Germinal center (tissue), 1 donor: ENCODE results near the gene NDUFV3.
"Not testable (repeated sequence)": the region's sequence is repeated elsewhere in the genome, so short reads cannot be mapped to it uniquely, and the experiment has no call there.

ENCODE experiments used
- DNase-seq: peaks from one replicate; pipeline ENCODE4 v3.0.0; 2012; ENCODE audit warnings: mixed read lengths, low spot score

The NDUFV3 gene

GRCh38 chr21:42892582-42892930 is 553 bp upstream of the NDUFV3 start:
- no peak for DNase-seq

GRCh38 chr21:42900446-42900845 is 7.3 kb downstream of the NDUFV3 start:
- no peak for DNase-seq

GRCh38 chr21:42903817-42904216 is 10.7 kb downstream of the NDUFV3 start:
- no peak for DNase-seq

GRCh38 chr21:42905195-42905594 is 12.1 kb downstream of the NDUFV3 start:
- DNase-seq = no peak

GRCh38 chr21:42906233-42906632 is 13.1 kb downstream of the NDUFV3 start:
- DNase-seq = no peak

GRCh38 chr21:42908484-42908883 is 15.4 kb downstream of the NDUFV3 start:
- DNase-seq = not testable (repeated sequence)

GRCh38 chr21:42911920-42912319 is 18.8 kb downstream of the NDUFV3 start:
- not testable (repeated sequence) for DNase-seq

- DNase-seq = no peak
Observed at GRCh38 chr21:42913476-42913875, 20.4 kb downstream of the NDUFV3 start.

GRCh38 chr21:42918291-42918690 is 25.2 kb downstream of the NDUFV3 start:
- no peak for DNase-seq

- DNase-seq = no peak
Observed at GRCh38 chr21:42921927-42922326, 28.8 kb downstream of the NDUFV3 start.

GRCh38 chr21:42922918-42923317 is 29.8 kb downstream of the NDUFV3 start:
- DNase-seq = no peak

GRCh38 chr21:42923553-42924432 is 30.7 kb downstream of the NDUFV3 start:
- peak; percentile 87 for DNase-seq

- DNase-seq = no peak
Observed at GRCh38 chr21:42924433-42924751, 31.3 kb downstream of the NDUFV3 start.

GRCh38 chr21:42925114-42925926 is 32.2 kb downstream of the NDUFV3 start, which contains the start of gene ERVH48-1:
Gene ERVH48-1, minus strand, starts transcription at chr21:42925630. Its CDS starts 6,624 bp downstream, at chr21:42919006.
- DNase-seq = no peak

GRCh38 chr21:42927474-42928200 is 34.5 kb downstream of the NDUFV3 start:
- DNase-seq = not testable (repeated sequence)

GRCh38 chr21:42929969-42930368 is 36.9 kb downstream of the NDUFV3 start:
- DNase-seq = no peak

- DNase-seq = no peak
Observed at GRCh38 chr21:42931560-42932235, 38.6 kb downstream of the NDUFV3 start.

- not testable (repeated sequence) for DNase-seq
Observed at GRCh38 chr21:42932378-42933136, 39.4 kb downstream of the NDUFV3 start.

GRCh38 chr21:42933137-42933970 is 40.2 kb downstream of the NDUFV3 start:
- not testable (repeated sequence) for DNase-seq

- not testable (repeated sequence) for DNase-seq
Observed at GRCh38 chr21:42933973-42934372, 40.9 kb downstream of the NDUFV3 start.
